ENCODE results near the gene KDM4C.

Gene KDM4C

DNA sequence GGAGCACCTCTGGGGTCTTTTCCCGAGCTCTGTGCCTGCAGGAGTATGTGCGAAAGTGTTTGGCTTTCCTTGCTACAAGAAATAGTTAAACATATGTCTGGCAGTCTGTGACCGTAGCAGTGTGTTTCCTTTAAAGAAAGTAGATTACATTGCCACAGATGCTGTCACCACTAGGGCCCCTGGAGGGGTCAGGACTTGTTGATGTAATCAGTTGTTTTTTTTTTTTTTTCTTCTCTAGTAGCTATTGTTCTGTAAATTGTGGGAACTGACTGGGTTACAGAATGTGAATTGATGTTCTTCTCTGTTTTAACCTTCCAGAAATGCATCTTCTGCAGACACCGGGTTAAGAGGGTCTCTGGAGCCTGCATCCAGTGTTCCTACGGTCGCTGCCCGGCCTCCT, 345.6 kb downstream of the KDM4C start:
- DNase-seq (ENCODE audit: low read depth) = no peak

- DNase-seq (ENCODE audit: low read depth) = no peak
Measured at GRCh38 chr9:7103771-7104170, 346.0 kb downstream of the KDM4C start.

GRCh38 chr9:7104625-7105024, 346.9 kb downstream of the KDM4C start:
- no peak for DNase-seq (ENCODE audit: low read depth)

GRCh38 chr9:7105095-7105494, 347.3 kb downstream of the KDM4C start:
- DNase-seq (ENCODE audit: low read depth) = no peak

DNA sequence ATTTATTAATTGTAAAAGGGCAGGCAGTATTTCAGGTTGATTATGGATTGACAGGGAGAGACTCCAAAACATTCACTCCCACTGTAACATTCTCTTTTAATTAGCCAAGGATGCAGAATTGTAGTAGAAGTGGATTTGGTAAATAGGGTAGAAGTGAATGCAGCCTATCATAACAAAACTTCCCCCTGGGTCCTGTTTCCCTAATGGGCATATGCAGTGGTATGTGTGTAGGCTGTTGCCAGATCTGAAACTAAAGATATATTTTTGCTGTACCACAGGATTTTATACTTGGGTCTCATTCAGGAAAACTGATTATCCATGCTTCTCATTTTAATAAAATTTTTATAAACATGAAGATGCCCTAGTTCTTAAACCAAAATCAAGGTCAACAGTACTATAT, 351.2 kb downstream of the KDM4C start:
- no peak for DNase-seq (ENCODE audit: low read depth)

GRCh38 chr9:7111413-7111812, 353.6 kb downstream of the KDM4C start:
- DNase-seq (ENCODE audit: low read depth) = no peak

DNA sequence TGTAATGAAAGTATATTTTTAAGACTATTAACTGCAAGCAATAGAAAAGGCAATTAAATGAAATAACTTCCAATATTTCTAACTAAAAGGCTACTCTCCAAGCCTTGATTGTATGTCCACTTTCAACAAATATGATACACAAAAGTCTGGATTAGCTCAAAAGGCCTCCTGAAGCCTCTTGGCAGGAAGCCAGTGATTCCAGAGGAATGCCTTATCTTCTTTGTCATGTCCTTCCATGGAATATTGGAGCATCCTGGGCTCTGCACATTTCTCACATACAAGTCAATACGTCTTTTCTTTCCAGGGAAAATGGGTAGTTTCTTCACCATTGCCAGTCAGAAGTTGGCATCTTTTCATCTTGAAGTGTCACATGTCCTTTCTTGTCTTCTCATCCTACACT, 357.8 kb downstream of the KDM4C start:
- DNase-seq (ENCODE audit: low read depth) = no peak

DNA sequence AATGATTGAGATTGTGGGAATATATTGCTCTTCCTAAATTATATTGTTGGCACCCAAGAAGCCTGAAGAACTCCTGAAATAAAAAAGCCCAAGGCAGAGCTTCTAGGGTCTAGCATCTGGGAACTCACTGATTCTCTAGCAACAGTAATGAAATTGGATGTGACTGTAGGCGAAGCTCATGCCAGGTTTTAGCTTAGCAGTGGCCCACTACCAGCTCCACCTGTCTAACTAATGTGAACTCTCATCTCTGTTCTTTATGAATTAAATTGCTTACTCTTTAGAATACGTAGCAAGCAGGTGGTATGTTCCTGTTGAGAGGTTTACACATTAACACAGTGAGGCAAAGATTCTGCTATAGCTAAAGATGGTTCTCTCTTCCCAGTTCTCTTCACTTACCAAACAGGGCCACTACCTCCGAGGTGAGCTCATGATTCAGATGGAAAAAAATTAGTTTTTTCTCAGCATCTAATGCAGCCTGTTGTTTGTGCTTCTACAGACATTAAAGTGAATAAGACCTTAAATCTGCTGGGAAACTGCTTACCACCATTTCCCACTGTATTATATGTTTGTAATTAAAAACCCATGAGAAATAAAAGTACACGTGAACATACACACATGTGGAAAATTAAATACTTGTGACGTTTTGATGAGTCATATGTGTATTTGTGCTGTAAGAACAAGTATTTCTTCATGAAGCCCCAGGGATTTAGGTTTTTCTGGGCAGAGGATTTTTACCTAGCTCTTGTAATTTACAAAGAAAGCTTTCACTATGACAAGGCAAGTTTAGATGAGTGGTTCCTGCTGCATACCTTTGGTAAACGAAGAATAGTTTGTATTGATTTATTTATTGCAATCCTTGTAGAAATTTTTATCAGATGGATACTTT, 360.1 kb downstream of the KDM4C start:
- DNase-seq (ENCODE audit: low read depth) = no peak

- DNase-seq (ENCODE audit: low read depth) = no peak
Measured at GRCh38 chr9:7118633-7119032, 360.9 kb downstream of the KDM4C start.

DNA sequence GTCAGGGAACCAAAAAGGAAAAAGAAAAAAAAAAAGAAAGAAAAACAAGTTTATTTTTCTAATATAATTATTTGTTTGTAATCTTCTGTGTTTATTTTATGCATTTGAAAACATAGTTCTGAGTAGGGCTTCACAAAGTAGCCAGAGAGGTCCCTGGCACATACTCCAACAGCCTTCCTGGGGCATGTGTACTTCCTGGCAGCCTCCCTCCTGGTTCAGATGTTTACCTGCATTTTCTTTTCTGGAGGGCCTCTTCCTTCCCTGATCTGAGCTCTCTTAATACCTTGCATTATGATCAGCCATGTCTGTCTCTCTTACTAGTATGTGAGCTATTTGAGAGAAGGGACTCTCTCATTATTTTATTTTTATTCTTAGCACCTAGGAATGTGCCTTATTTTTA, 361.8 kb downstream of the KDM4C start:
- DNase-seq (ENCODE audit: low read depth) = no peak

DNA sequence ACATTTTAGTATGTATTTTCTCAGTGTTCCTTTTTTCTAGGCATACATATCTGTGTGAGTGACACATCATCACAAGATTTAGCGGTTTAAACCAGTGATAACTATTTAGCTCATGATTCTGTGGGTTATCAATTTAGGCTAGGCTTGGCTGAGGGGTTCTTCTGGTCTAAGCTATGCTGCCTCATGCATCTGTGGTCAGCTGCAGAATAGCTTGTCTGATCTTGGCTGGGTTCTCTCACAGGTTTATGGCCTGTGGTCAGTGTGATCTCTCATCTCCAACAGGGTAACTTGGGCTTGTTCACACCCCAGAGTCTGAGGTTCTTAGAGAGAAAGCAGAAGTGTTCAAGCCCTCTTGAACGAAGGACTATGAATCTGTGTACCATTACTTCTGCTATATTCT, 363.3 kb downstream of the KDM4C start:
- DNase-seq (ENCODE audit: low read depth) = no peak

DNA sequence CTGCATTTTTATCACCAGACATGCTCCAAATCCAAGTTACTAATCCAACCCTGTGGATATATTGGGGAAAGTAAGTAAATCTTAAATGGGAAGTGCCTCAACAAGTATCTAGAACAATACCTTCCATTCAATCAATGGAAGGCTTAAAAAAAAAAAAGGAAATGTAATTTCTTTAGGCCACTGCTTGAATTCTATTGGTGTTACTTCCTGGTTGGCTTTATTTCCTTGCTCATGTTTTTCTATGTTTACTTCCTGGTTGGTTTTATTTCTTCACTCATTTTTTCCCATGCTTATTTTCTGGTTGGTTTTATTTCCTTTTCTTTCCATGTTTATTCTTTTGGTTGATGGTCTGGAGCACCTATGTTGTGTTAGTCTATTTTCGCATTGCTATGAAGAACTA, 363.9 kb downstream of the KDM4C start:
- DNase-seq (ENCODE audit: low read depth) = no peak

- DNase-seq (ENCODE audit: low read depth) = no peak
Measured at GRCh38 chr9:7123743-7124142, 366.0 kb downstream of the KDM4C start.

DNA sequence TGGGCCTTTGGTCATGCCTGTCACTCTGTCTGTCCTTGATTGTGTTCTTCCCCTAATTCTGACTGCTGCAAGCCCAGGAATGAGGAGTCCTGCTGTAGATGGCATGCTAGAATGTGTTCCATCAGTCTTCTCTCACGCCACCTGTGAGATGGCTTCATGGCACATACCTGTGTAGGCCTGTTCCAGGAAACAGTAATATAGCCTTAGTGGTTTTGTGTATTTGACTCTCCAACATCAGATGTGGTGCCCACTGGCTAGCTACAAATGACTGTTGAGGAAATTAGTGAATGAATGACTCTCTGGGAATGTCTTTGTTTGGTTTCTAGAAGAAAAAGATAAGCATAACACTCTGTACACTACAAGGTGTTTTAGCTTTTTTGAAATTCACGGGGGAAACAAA, 367.5 kb downstream of the KDM4C start:
- no peak for DNase-seq (ENCODE audit: low read depth)

GRCh38 chr9:7129391-7129790, 371.6 kb downstream of the KDM4C start:
- no peak for DNase-seq (ENCODE audit: low read depth)

- DNase-seq (ENCODE audit: low read depth) = no peak
Measured at GRCh38 chr9:7130266-7130820, 372.6 kb downstream of the KDM4C start.

- DNase-seq (ENCODE audit: low read depth) = no peak
Measured at GRCh38 chr9:7132605-7133004, 374.8 kb downstream of the KDM4C start.

DNA sequence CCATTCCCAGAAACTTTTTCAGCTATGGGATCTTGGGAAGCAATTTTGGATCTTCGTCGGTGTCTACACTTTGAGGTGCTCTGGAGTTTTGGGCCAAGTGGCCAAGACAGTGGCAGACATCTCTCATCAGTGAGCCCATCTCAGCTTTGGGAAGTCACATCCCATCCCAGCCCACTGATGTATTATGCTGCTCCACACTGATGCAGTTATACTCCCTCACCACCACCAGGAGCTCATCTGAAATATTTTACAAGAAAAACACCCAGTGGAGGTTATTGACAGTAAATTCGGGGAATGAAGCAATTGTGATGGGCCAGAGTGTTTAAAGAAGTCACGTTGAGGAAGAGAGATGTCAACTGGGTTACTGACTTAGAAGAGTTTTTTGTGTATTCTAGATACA, 378.0 kb downstream of the KDM4C start:
- no peak for DNase-seq (ENCODE audit: low read depth)

- no peak for DNase-seq (ENCODE audit: low read depth)
Measured at GRCh38 chr9:7137040-7137439, 379.3 kb downstream of the KDM4C start.

GRCh38 chr9:7137571-7137970, 379.8 kb downstream of the KDM4C start:
- no peak for DNase-seq (ENCODE audit: low read depth)

DNA sequence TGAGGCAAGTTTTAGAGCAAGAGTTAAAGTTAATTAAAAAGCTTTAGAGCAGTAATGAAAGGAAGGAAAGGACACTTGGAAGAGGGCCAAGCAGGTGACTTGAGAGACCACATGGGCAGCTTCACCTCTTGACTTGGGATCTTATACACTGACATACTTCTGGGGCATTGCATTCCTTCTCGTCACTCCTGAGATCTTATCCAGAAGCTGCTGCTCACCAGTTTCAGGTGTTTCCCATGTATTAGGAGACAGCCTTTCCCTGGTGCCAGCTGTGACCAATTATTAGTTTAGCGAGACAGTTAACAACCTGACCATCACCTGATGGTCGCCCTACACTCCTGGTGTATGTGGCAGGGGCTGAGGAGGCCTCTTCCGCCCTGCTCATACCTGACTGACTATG, 382.1 kb downstream of the KDM4C start:
- no peak for DNase-seq (ENCODE audit: low read depth)

- no peak for DNase-seq (ENCODE audit: low read depth)
Measured at GRCh38 chr9:7140401-7140800, 382.6 kb downstream of the KDM4C start.

GRCh38 chr9:7143645-7144200, 385.9 kb downstream of the KDM4C start:
- DNase-seq (ENCODE audit: low read depth) = no peak

Measured in activated T-cell treated with anti-CD3 and anti-CD28 coated beads for 48 hours (primary cell).